Esophagus squamous epithelium (tissue), 5 donors: ENCODE results near the gene N4BP2. TPM values are rescaled to one million over a fixed set of nuclear protein-coding genes. Genes with fewer than 3 reads are reported as not detected.
"Not testable (repeated sequence)": the region's sequence is repeated elsewhere in the genome, so short reads cannot be mapped to it uniquely, and the experiment has no call there.

ENCODE experiments used
- DNase-seq: peaks from one replicate; lab custom pipeline; 2025; lab: John Stamatoyannopoulos, UW
- H3K27ac ChIP-seq, 4 donors: fragments of 200-600 bp; sonication (generic); one replicate each; pipeline ENCODE4 v1.5.1; 2016 to 2019; ENCODE audit warnings: mild to moderate bottlenecking in 1 of 4
- H3K27me3 ChIP-seq, 4 donors: fragments of 200-600 bp; sonication (generic); 1 replicate in 3 of 4; 2 replicates in 1 of 4; pipeline versions ENCODE4 v1.5.1 to v1.6.0; 2017 to 2021; ENCODE audit warnings: antibody characterized with exemption in 1 of 4
- H3K36me3 ChIP-seq, 3 donors: fragments of 200-600 bp; sonication (generic); one replicate each; pipeline ENCODE4 v1.5.1; 2016 to 2019
- H3K4me1 ChIP-seq, 3 donors: fragments of 200-600 bp; sonication (generic); one replicate each; pipeline ENCODE4 v1.5.1; 2017 to 2019
- H3K4me3 ChIP-seq, 4 donors: fragments of 200-600 bp; sonication (generic); 1 replicate in 3 of 4; 2 replicates in 1 of 4; pipeline ENCODE4 v1.5.1; 2016 to 2019; ENCODE audit warnings: mild to moderate bottlenecking in 2 of 4, moderate library complexity in 1 of 4
- H3K9me3 ChIP-seq, 3 donors: fragments of 200-600 bp; sonication (generic); one replicate each; pipeline ENCODE4 v1.5.1; 2016 to 2019
- POLR2A ChIP-seq, 4 donors: fragments of 450-650 bp; IDR thresholded peaks; one replicate each; pipeline ENCODE4 v1.6.1; 2017; ENCODE audit warnings: antibody characterized with exemption in 4 of 4, mild to moderate bottlenecking in 4 of 4, moderate library complexity in 3 of 4
- WGBS, 2 donors: methylation state at CpG; one replicate each; pipeline ENCODE4 v1.1.5; 2018; 5-methylcytosine and 5-hydroxymethylcytosine counted together
- intact Hi-C: fragments of 100-400 bp; cut with DNase I; formaldehyde crosslinking; loops from one replicate; pipeline ENCODE4 v1.15.0; 2022
- total RNA-seq, 4 donors: library from RNA; depleted of rRNA; stranded (reverse); fragments of >200 nt; gene quantifications; one replicate each; pipeline ENCODE4 v1.1.0, GENCODE V29; 2016
- TF ChIP-seq, protein P1 (sequence below), 6 experiments: fragments of 450-650 bp in 4 of 6; fragments of 200-600 bp in 2 of 6; sonication (generic) in 2 of 6; IDR thresholded peaks; one replicate each; pipeline ENCODE4 v1.5.1; 2016 to 2019; ENCODE audit warnings: antibody characterized with exemption in 6 of 6, mild to moderate bottlenecking in 4 of 6, moderate library complexity in 4 of 6
- donor health status: DM: yes; HTN: yes; CAD: no.

N4BP2 gene
- 10 to 100 TPM in 1 of 4 donors, 1 to 10 TPM in 3; 4.2 to 11.1 (median 6.7) TPM for total RNA-seq

DNA sequence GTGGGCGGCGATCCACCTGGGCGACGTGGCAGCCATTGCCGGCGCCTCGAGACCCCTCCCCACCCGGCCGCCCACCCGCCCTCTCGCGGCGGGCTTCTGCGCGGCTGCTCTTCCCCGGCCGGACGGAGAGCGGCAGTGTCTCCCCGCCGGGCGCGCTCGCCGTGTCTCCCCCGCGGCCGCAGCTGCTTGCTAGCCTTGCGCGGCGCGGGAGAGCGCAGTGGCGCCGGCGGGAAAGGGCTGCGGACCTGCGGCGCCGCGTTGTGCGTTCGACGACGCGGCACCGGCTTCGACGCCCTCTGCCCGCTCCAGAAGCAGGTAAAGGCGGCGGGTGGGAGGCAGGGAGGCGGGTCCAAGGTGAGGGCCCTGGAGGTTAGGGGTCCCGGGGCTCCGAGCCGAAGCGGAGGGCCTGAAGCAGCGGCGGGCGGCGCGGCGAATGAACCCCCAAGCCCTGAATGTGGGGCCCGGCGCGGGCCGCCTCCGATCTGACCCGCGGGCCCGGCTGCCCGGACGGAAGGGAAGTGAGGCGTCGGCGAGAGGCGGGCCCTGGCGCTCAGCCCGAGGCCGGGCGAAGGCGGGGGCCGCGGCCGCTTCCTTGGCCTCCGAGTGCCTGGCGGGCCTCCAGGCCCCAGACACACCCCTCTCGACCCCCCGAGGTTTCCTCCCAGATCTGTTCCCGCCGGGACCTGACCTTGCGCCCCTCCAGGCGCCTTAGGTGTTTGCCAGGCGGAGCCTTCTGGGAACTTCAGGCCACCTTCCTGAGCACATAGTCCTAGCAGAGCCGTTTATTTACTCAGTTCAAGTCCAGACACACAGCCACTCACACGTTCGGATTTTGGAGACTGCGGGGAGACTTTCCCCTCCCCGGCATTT lies at the start of gene N4BP2:
N4BP2 (plus strand) TSS at position 135 of the 870 bp plus-strand sequence. CDS start 40,491 bp downstream, outside the sequence.
- intact Hi-C loops: no loop called here
- Histone ChIP-seq H3K4me1 (peaks cover 0 to 39% (median 3%) of the 10 kb centered on the region in 3 donors), H3K4me3 (peak within 1 kb of the TSS; percentile 80 to 95 (median 81)), H3K36me3 (peaks cover 0 to 6% (median 0%) of the 10 kb centered on the region in 3 donors), H3K9me3 (no peaks in the 10 kb centered on the region), H3K27ac (peak within 1 kb of the TSS; percentile 98 to 100 (median 100)), H3K27me3 (no peaks in the 10 kb centered on the region)
- peak; percentile 34 for DNase-seq
- TF ChIP-seq POLR2A (IDR thresholded peaks at IDR 0.05): peak in 2 of 4 donors; percentile 90 to 96
- TF ChIP-seq, protein P1, sequence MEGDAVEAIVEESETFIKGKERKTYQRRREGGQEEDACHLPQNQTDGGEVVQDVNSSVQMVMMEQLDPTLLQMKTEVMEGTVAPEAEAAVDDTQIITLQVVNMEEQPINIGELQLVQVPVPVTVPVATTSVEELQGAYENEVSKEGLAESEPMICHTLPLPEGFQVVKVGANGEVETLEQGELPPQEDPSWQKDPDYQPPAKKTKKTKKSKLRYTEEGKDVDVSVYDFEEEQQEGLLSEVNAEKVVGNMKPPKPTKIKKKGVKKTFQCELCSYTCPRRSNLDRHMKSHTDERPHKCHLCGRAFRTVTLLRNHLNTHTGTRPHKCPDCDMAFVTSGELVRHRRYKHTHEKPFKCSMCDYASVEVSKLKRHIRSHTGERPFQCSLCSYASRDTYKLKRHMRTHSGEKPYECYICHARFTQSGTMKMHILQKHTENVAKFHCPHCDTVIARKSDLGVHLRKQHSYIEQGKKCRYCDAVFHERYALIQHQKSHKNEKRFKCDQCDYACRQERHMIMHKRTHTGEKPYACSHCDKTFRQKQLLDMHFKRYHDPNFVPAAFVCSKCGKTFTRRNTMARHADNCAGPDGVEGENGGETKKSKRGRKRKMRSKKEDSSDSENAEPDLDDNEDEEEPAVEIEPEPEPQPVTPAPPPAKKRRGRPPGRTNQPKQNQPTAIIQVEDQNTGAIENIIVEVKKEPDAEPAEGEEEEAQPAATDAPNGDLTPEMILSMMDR (IDR thresholded peaks at IDR 0.05): peak; percentile 62 to 94 (median 74)
- 0% methylated on average over 6 to 22 of the region's 99 CpGs for WGBS, 2 donors

DNA sequence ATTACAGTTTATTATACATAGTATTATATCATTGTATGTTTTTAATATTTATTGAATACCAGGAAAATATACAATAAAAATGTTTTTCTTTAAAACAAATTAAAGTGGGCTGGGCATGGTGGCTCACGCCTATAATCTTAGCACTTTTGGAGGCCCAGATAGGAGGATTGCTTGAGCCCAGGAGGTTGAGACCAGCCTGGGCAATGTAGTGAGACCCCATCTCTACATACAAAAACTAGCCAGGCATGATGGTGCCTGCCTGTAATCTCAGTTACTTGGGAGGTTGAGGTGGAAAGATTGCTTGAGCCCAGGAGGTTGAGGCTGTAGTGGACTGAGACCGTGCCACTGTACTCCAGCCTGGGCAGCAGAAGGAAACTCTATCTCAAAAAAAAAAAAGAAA lies 40.6 kb upstream of the N4BP2 start:
- Histone ChIP-seq H3K9me3 (no peaks in the 10 kb centered on the region), H3K4me1 (no peaks in the 10 kb centered on the region), H3K27ac (no peak overlapping the region), H3K36me3 (no peaks in the 10 kb centered on the region), H3K4me3 (no peak overlapping the region), H3K27me3 (no peaks in the 10 kb centered on the region)
- DNase-seq: no peak
- intact Hi-C loops: no loop called here
- WGBS, 2 donors: 71 to 90% methylated on average over 2 of the region's 2 CpGs
- no peak for TF ChIP-seq POLR2A (IDR thresholded peaks at IDR 0.05)
- TF ChIP-seq, protein P1 (IDR thresholded peaks at IDR 0.05): no peak

DNA sequence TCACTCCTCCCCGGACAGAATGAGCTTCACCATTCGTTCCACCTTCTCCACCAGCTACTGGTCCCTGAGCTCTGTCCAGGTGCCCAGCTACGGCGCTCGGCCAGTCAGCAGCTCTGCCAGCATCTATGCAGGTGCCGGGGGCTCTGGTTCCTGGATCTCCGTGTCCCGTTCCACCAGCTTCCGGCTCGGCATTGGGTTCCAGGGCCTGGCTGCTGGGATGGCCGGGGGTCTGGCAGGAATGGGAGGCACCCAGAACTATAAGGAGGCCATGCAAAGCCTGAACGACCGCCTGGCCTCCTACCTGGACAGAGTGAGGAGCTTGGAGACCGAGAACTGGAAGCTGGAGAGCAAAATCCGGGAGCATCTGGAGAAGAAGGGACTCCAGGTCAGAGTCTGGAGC lies 36.4 kb upstream of the N4BP2 start:
- intact Hi-C loops: no loop called here
- Histone ChIP-seq H3K9me3 (no peaks in the 10 kb centered on the region), H3K4me3 (no peak overlapping the region), H3K36me3 (no peaks in the 10 kb centered on the region), H3K27ac (no peak overlapping the region), H3K4me1 (no peaks in the 10 kb centered on the region), H3K27me3 (no peaks in the 10 kb centered on the region)
- 82 to 94% methylated on average over 9 to 10 of the region's 15 CpGs for WGBS, 2 donors
- TF ChIP-seq, protein P1 (IDR thresholded peaks at IDR 0.05): no peak
- DNase-seq: no peak

DNA sequence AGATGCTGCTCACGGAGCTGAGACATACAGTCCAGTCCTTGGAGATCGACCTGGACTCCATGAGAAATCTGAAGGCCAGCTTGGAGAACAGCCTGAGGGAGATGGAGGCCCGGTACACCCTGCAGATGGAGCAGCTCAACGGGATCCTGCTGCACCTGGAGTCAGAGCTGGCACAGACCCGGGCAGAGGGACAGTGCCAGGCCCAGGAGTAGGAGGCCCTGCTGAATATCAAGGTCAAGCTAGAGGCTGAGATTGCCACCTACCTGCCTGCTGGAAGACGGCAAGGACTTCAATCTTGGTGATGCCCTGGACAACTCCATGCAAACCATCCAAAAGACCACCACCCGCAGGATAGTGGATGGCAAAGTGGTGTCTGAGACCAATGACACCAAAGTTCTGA lies 35.5 kb upstream of the N4BP2 start:
- H3K4me1 ChIP-seq, H3K27ac ChIP-seq, intact Hi-C loops, H3K27me3 ChIP-seq, H3K9me3 ChIP-seq, H3K36me3 ChIP-seq, H3K4me3 ChIP-seq, DNase-seq: not testable (repeated sequence)
- WGBS, 2 donors: 76 to 84% methylated on average over 5 of the region's 7 CpGs

DNA sequence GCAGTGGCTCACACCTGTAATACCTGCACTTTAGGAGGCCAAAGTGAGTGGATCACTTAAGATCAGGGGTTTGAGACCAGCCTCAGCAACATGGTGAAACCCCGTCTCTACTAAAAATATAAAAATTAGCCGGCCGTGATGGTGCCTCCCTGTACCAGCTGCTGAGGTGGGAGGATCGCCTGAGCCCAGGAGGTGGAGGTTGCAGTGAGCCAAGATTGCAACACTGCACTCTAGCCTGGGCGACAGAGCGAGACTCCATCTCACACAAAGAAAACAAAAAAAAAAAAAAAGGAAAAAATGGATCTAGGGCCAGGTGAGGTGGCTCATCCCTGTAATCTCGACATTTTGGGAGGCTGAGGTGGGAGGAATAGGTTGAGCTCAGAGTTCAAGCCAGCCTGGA lies 32.6 kb upstream of the N4BP2 start:
- H3K27me3 ChIP-seq, DNase-seq, H3K9me3 ChIP-seq, intact Hi-C loops, H3K36me3 ChIP-seq, H3K4me1 ChIP-seq, H3K4me3 ChIP-seq, H3K27ac ChIP-seq: not testable (repeated sequence)
- 29% methylated on average over 1 of the region's 7 CpGs; no CpG with 5 or more reads in 1 of the 2 donors for WGBS, 2 donors

DNA sequence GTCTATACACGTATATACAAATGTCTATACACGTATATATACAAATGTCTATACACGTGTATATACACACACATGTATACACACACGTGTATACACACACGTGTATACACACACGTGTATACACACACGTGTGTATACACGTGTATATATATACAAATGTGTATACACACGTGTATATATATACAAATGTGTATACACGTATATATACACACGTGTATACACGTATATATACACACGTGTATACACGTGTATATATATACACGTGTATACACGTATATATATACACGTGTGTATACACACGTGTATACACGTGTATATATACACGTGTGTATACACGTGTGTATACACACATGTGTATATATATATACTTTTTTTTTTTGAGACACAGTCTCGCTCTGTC lies 23.9 kb upstream of the N4BP2 start:
- WGBS, 2 donors: 75 to 80% methylated on average over 1 to 21 of the region's 22 CpGs
- no peak overlapping the region for H3K4me3 ChIP-seq
- H3K9me3 ChIP-seq: no peaks in the 10 kb centered on the region
- no peak for TF ChIP-seq POLR2A (IDR thresholded peaks at IDR 0.05)
- TF ChIP-seq, protein P1 (IDR thresholded peaks at IDR 0.05): no peak
- H3K36me3 ChIP-seq: no peaks in the 10 kb centered on the region
- intact Hi-C loops: no loop called here
- no peaks in the 10 kb centered on the region for H3K27me3 ChIP-seq
- no peaks in the 10 kb centered on the region for H3K4me1 ChIP-seq
- H3K27ac ChIP-seq: no peak overlapping the region
- no peak for DNase-seq
